DOHH2 (cell line): ENCODE data around the gene ZBTB46.
"Not testable (repeated sequence)": the region's sequence is repeated elsewhere in the genome, so short reads cannot be mapped to it uniquely, and the experiment has no call there.

Source experiments
- EZH2phosphoT487 ChIP-seq: fragments of 200-600 bp; sonication (generic); IDR thresholded peaks from 2 replicates; pipeline ENCODE4 v1.6.1; 2017; ENCODE audit warnings: borderline replicate concordance, mild to moderate bottlenecking, antibody characterized with exemption, low read length, moderate library complexity, mixed read lengths
- TF ChIP-seq, protein P1 (sequence below): fragments of 200-600 bp; sonication (generic); IDR thresholded peaks from one replicate; pipeline ENCODE4 v1.5.1; 2014; ENCODE audit warnings: antibody characterized with exemption, mild to moderate bottlenecking, low read depth, low read length; ENCODE audit not compliant: poor library complexity, severe bottlenecking

DNA sequence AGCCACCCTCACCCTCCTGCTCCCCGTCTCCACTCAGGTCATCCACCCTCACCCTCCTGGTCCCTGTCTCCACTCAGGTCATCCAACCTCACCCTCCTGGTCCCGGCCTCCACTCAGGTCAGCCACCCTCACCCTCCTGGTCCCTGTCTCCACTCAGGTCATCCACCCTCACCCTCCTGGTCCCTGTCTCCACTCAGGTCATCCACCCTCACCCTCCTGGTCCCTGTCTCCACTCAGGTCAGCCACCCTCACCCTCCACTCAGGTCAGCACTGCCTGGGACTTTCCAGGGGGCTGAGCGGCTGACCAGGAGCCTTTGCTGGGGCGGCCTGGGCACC lies 22.6 kb upstream of the ZBTB46 start:
- TF ChIP-seq, protein P1, sequence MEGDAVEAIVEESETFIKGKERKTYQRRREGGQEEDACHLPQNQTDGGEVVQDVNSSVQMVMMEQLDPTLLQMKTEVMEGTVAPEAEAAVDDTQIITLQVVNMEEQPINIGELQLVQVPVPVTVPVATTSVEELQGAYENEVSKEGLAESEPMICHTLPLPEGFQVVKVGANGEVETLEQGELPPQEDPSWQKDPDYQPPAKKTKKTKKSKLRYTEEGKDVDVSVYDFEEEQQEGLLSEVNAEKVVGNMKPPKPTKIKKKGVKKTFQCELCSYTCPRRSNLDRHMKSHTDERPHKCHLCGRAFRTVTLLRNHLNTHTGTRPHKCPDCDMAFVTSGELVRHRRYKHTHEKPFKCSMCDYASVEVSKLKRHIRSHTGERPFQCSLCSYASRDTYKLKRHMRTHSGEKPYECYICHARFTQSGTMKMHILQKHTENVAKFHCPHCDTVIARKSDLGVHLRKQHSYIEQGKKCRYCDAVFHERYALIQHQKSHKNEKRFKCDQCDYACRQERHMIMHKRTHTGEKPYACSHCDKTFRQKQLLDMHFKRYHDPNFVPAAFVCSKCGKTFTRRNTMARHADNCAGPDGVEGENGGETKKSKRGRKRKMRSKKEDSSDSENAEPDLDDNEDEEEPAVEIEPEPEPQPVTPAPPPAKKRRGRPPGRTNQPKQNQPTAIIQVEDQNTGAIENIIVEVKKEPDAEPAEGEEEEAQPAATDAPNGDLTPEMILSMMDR = not testable (repeated sequence)
- not testable (repeated sequence) for TF ChIP-seq EZH2phosphoT487
